ENCODE data around the gene DHX8. TPM values are rescaled to one million over a fixed set of nuclear protein-coding genes. Genes with fewer than 3 reads are reported as not detected.
"Not testable (repeated sequence)": the region's sequence is repeated elsewhere in the genome, so short reads cannot be mapped to it uniquely, and the experiment has no call there.

DHX8 gene
- total and polyA plus RNA-seq, 2 experiments from 2014 or later = 16.4 to 30.7 TPM

DNA sequence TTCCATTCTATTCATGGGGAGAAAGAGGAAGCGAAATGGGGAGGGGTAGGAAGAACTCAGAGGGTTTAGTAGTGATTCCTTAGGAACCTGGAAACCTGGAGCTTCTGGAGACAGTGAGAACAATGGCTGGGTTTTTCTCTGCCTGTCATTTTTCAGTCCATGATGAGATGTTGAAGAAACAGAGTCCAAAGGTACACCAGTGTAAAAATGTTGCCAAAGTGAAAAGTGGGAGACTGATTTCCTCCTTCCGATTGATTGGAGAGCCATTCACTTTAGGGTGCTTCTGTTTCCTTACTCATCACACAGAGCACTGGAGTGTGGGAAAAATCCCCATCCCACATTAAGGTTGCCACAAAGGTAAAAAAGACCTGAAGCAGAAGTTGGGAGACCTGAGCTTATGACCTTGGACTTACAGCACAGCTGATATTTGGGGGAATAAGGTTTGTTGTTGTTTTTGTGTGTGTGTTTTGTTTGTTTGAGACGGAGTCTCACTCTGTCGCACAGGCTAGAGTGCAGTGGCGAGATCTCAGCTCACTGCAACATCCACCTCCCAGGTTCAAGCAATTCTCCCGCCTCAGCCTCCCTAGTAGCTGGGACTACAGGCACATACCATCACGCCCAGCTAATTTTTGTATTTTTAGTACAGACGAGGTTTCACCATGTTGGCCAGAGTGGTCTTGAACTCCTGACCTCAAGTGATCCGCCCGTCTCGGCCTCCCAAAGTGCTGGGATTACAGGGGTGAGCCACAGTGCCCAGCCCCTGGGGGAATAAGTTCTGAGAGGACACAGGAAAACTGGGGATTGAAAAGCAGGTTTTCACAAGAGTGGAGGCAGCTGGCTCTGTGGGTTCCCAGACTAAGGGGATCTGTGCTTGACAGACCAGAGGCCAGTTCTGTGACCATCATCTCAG, 1.4 kb upstream of the DHX8 start:
- no peaks in the 10 kb centered on the region for H3K27me3 ChIP-seq
- H3K27ac ChIP-seq = peak overlapping the region; percentile 81
- no peak for DNase-seq (ENCODE audit: low read depth in 1 of 2, low spot score in 1 of 2)
- peaks cover 11% of the 10 kb centered on the region for H3K4me1 ChIP-seq (ENCODE audit: low read depth)
- H3K9me3 ChIP-seq (ENCODE audit: low read depth) = no peaks in the 10 kb centered on the region
- no peaks in the 10 kb centered on the region for H3K36me3 ChIP-seq
- H3K4me3 ChIP-seq = no peak overlapping the region
- TF ChIP-seq CTCF (IDR thresholded peaks at IDR 0.05; ENCODE audit: low read depth, low read length) = no peak

GRCh38 chr17:43490621-43491020, 6.8 kb downstream of the DHX8 start:
- H3K4me3 ChIP-seq = no peak overlapping the region
- no peaks in the 10 kb centered on the region for H3K4me1 ChIP-seq (ENCODE audit: low read depth)
- no peaks in the 10 kb centered on the region for H3K9me3 ChIP-seq (ENCODE audit: low read depth)
- H3K36me3 ChIP-seq = peaks cover 51% of the 10 kb centered on the region
- DNase-seq (ENCODE audit: low read depth in 1 of 2, low spot score in 1 of 2) = no peak
- no peak for TF ChIP-seq CTCF (IDR thresholded peaks at IDR 0.05; ENCODE audit: low read depth, low read length)
- H3K27me3 ChIP-seq = no peaks in the 10 kb centered on the region
- no peak overlapping the region for H3K27ac ChIP-seq

DNA sequence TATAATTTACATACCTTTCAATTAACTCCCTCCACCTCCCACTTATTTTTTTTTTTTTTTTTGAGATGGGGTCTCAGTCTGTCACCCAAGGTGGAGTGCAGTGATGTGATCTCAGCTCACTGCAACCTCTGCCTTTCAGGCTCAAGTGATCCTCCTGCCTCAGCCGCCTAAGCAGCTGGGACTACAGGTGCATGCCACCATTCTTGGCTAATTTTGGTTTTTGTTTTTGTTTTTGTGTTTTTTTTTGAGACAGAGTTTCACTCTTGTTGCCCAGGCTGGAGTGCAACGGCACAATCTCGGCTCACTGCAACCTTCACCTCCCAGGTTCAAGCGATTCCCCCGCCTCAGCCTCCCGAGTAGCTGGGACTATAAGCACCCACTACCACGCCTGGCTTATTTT, 25.7 kb downstream of the DHX8 start:
- not testable (repeated sequence) for H3K9me3 ChIP-seq (ENCODE audit: low read depth); H3K27me3 ChIP-seq; H3K4me3 ChIP-seq; H3K4me1 ChIP-seq (ENCODE audit: low read depth); H3K27ac ChIP-seq; DNase-seq (ENCODE audit: low read depth in 1 of 2, low spot score in 1 of 2)
- peaks cover 73% of the 10 kb centered on the region for H3K36me3 ChIP-seq

DNA sequence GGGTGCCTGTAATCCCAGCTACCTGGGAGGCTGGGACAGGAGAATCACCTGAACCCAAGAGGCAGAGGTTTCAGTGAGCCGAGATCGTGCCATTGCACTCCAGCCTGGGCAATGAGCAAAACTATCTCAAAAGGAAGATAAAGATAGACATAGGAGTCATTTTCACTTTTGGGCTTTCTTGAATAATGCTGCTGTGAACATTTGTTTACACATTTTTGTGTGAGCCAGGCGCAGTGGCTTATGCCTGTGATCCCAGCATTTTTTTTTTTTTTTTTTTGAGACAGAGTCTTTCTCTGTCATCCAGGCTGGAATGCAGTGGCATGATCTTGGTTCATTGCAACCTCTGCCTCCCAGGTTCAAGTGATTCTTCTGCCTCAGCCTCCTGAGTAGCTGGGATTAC, 27.4 kb downstream of the DHX8 start:
- H3K27me3 ChIP-seq; DNase-seq (ENCODE audit: low read depth in 1 of 2, low spot score in 1 of 2); H3K9me3 ChIP-seq (ENCODE audit: low read depth); H3K4me3 ChIP-seq; H3K27ac ChIP-seq; H3K4me1 ChIP-seq (ENCODE audit: low read depth): not testable (repeated sequence)
- peaks cover 66% of the 10 kb centered on the region for H3K36me3 ChIP-seq

DNA sequence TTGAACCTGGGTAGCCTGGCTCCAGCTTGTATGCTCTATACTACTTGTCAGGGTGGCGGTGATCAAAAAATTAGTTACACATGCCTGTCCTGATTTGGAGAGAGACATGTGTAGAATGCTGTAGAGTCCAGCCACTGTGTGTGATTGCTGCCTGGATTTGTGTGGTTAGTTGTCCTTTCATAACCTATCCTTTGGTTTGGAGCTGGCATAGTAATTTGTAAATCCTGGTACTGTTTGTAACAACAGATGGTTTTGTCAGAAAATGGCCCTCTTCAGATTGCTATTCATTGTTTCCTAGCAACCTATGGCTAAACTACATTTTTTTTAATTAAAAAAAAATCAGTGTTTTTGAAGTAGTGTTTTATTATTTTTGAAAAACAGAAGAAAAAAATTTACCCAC, 31.9 kb downstream of the DHX8 start:
- Histone ChIP-seq H3K9me3 (ENCODE audit: low read depth) (no peaks in the 10 kb centered on the region), H3K4me3 (no peak overlapping the region), H3K36me3 (peaks cover 63% of the 10 kb centered on the region), H3K27ac (no peak overlapping the region), H3K27me3 (no peaks in the 10 kb centered on the region), H3K4me1 (ENCODE audit: low read depth) (no peaks in the 10 kb centered on the region)
- no peak for TF ChIP-seq CTCF (IDR thresholded peaks at IDR 0.05; ENCODE audit: low read depth, low read length)
- peak in 1 of 2 donors; percentile 32 for DNase-seq (ENCODE audit: low read depth in 1 of 2, low spot score in 1 of 2)

DNA sequence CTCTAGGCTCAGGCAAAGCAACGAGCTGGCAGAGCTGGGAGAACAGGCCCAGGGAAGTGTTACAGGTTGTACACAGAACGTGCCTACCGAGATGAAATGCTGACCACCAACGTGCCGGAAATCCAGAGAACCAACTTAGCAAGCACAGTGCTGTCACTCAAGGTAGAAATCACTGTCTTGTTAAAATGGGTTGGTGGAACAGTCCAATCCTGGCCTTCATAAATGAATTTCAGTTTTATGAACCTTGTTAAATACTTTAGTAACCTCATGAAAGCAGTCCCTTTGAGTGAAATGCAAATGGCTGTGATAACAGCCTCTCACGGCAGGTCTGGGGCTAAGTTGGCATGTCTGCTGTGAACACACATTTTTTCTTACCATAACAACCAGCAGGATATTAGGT, 33.4 kb downstream of the DHX8 start:
- no peak for DNase-seq (ENCODE audit: low read depth in 1 of 2, low spot score in 1 of 2)
- H3K4me1 ChIP-seq (ENCODE audit: low read depth) = no peaks in the 10 kb centered on the region
- peaks cover 69% of the 10 kb centered on the region for H3K36me3 ChIP-seq
- TF ChIP-seq CTCF (IDR thresholded peaks at IDR 0.05; ENCODE audit: low read depth, low read length) = no peak
- no peak overlapping the region for H3K4me3 ChIP-seq
- H3K9me3 ChIP-seq (ENCODE audit: low read depth) = no peaks in the 10 kb centered on the region
- no peak overlapping the region for H3K27ac ChIP-seq
- no peaks in the 10 kb centered on the region for H3K27me3 ChIP-seq
